Measurements from ENCODE around the gene HOXA10.

The HOXA10 gene

DNA sequence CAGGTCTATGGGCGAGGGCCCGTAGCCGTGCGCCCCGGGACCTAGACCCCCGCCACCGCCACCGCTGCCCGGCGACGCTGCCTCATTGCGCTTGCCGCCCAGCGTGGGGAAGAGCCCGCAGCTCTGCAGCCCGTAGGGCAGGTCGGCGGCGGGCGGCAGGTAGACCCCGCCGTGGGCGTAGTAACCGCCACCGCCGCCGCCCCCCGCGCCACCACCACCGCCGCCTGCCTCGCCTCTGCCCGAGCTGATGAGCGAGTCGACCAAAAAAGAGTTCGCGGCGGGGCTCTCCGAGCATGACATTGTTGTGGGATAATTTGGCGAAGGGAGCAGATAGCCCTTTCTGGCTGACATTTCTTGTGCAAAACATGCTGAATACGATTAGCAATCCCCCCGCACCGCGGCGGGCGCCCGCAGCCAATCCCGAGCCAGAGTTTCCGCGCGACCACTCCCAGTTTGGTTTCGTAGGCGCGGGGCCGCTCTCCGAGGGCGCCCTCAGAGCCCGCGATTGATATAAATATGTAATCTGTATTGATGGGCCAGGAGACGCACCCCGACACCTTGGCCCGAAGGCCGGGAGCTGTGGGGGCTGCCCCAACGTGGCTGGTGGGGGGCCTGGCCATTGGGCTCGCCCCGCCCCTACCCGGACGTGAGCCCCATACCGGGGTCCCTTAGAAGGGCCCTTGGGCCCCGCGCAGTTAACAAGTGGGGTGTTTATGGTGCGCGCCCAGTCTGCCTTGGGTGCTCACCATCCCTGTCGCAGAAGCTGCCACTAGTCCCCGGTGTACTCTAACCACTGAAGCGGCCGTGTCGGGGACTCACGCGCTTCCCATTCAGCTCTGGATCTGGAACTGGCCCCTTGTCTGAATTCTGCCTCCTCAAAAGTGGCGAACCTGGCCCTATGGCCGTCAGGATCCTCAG, at the start of gene HOXA10:
TSS of gene HOXA10 (minus strand) at position 365 of the 918 bp plus-strand sequence. CDS start at position 351, 14 bp downstream.
- peak in 1 of 2 experiments; percentile 92 for DNase-seq

DNA sequence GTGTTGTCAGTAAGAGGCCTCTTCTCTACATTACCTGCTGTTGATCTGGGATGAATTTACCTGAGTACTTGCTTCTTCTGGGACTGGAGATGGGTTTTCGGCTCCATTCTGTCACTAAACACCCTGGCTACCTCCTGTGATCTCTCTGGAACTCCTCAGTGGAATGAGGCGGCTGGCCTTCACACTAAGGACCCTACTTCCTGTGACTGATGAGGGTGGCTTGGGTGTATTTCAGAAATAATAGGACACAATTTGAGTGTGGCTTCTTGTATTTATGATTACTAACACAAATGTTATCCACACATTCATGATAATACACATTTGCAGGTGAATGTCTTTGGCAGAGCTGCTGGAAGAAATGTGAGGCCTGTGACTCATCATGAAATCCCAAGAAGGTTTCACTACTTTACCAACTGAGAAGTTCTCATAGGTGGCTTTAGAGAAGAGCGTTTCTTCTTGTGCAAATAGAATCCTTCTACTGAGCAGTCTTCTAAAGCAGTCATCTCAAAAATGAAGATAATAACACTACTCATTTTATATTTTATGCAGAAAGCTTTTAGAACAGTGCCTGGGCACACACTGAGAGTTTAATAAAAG, 47.2 kb upstream of the HOXA10 start:
- no peak for DNase-seq

- DNase-seq: no peak
Observed at GRCh38 chr7:27220440-27220955, 46.4 kb upstream of the HOXA10 start.

DNA sequence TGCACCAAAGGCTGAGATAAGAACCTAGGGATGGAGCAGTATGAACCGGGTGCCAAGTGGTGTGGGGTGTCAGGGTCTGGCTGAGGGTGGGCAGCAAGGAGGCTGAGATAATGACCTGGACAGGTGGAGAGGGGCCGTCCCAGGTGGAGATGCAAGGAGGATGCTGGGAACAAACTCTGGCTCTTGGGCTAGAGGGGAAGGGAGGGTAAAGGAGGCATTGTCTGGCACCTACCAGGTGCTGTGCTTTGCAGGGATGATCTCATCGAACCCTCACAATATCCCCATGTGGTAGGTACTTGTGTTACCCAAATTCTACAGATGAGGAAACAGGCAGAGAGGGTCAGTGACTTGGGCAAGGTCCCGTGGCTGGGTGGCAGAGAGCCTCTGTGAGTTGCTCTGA, 45.7 kb upstream of the HOXA10 start:
- no peak for DNase-seq

DNA sequence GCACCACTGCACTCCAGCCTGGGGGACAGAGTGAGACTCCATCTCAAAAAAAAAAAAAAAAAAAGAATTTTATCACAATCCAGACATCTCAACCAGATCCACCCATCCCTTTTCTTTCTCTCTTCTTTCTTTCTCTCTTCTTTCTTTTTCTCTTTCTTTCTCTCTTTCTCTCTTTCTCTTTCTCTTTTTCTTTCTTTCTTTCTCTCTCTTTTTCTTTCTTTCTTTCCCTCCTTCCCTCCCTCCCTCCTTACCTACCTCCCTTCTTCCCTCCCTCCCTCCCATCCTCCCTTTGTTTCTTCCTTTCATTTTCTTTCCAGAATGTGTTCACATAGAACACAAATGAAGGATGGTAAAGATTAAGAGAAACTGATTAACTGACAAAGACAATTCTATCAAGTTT, 43.8 kb upstream of the HOXA10 start:
- no peak for DNase-seq

DNA sequence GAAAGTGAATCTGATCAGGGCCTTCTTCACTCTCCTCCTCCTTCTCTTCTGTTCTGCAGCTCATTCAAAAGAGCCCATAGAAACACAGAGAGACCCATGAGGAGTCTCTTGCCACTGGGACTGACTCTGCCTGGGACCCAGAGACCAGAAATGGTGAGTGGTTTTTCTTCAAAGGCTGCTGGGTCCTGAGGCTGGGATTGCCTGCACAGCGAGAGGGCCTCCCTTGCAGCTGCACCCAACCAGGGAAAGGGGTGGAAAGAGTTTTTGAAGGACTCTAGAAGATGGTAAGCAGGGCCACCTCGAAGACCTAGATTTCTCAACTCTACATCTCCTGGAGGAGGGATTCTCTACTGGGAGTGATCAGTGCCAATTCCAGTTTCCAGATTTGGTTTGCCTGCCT, 41.2 kb upstream of the HOXA10 start:
- DNase-seq: no peak

- no peak for DNase-seq
Observed at GRCh38 chr7:27214239-27214950, 40.3 kb upstream of the HOXA10 start.

- DNase-seq: no peak
Observed at GRCh38 chr7:27213433-27214238, 39.5 kb upstream of the HOXA10 start.

- no peak for DNase-seq
Observed at GRCh38 chr7:27212497-27213432, 38.6 kb upstream of the HOXA10 start.

DNA sequence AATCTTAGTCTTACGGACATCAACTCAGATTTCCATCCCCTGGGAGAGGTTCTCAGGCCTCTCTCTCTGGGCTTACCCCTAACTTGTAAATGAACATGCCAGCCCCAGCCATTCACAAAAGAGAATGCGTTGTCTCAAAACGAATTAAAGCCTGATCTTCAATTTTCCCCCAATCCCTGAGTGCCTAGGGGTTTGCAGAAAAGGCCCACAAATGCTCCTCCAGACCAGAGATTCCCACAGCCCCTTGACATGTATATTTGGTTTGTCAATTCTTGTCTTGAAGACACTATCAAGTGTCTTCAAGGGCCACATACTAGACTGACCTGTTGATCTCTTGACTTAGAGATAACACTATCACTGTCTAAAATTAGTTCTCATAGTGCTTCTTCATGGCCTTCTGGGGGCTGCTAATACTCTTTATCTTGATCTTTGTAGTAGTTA, 37.7 kb upstream of the HOXA10 start:
- DNase-seq: no peak

- no peak for DNase-seq
Observed at GRCh38 chr7:27211084-27211446, 36.9 kb upstream of the HOXA10 start.

DNA sequence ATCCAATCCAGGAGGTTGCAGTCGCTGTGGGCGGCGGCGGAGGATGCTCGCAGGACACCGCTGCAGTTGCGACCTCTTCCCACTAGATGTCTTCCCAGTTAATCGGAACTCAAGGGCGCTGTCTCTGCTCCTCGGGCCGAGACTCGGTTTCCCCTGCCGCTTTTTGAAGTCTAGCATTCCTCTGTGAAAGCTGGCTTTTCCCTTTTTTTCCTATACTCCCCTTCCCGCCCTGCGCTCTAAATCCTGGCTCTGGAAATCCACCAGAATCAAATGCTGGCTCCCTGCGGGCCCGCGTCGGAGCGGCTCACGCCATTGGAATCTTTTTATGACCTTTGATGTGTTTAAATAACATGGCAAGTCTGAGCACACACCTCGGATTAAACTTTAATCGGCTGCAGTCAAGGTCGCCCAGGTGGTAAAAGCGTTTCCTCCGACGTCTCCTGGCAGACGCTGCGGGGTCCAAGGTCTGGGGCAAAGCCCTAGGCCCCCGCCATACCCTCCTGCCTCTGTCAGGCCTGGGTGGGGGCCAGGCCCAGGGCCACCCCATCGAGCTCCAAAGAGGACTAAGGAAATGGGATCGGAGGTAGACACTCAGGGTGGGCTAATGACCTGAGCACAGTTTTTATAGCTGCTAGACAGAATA, 36.4 kb upstream of the HOXA10 start:
- peak in 1 of 2 experiments; percentile 60 for DNase-seq

DNA sequence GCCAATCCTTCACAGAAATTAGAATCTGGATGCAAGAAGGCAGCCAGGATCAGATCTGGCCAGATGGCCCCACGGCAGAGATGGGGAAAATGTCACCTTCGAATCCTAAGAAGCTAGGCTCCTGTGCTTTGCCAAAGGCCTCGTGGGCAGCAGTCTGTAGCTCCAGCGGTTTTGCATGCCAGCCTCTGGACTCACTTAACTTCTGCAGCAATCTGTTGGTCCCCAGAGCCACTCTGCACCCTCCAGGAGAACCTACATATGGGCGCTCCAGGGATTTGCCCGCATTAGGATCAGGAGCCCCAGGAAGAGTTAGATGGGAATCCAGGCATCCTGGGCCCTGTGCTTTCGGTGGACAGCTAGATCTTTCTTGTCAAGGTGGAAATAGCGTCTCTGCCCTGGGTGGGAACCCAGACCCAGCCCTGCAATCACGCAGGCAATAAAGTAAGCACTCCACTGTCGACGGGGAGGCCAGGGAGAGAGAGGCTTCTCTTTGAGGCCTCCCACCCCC, 35.9 kb upstream of the HOXA10 start:
- DNase-seq: no peak

DNA sequence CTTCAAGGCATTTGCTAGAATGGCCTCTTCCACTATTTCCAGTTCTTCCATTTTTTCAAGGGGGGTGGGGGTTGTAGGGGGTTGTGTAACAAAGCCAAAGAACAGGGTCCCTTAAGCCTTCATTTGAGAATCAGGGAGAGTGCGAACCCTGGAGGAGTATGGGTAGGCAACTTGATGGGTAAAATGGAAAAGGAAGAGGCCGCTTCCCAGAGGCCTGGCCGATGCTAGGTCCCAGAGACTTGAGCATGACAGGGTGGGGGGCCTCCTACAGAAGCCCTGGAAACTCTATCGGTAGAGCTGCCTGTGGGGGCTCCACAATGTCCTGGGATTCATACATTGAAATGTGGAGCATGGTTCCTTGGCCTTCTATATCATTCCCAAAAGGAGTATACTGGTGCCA, 34.9 kb upstream of the HOXA10 start:
- no peak for DNase-seq

DNA sequence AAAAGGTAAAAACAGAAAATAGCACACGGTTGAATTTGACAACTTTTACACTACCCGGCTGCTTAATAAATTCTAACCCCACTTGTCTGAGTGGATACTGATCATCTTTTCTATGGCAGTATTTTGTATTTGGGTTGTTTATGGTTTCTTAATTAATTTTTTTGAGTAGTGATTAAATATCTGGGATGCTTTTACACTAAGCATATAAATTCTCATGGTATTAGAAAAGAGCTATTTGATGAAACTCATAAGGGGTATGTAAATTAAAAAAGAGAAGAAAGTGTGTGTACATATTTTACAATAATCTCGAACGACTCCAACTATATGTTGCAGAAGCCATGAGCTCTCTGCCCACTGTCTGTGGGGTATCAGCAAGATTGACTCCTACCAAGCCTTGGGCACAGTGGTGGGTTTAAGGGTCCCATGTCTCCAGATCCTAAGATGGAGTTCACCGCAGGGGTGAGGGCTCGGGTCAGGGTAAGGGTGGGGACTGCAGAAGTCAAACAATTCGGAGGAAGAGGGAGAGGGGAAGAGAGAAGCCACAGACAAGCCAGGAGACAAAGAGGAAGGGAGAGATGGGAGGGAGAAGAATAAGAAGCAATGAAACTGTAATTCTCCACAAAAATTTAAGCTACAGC, 33.3 kb upstream of the HOXA10 start:
- no peak for DNase-seq

GRCh38 chr7:27205325-27206280, 31.5 kb upstream of the HOXA10 start:
- DNase-seq: peak in 1 of 2 experiments; percentile 31

DNA sequence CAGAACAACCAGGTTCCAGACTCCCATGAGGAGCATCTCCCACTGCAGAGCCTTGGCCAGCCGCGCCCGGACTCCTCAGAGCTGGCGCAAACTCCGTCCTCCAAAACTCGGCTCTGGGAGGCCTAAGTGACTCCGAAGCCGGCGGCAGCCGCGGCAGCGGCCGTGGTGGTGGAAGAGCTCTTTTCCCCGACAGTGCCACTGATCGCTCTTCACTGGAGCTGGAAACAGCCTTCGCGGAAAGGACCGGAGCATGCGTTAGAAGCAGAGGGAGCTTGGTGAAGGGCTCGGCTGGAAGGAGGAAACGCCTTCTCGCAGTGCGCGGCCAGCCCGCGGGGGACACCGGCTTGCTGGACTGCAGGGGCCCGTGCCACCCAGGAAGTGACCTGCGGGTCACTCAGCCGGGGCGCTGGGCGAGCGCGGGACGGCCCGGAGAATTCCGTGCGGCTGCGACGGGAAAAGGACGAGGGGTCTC, 30.8 kb upstream of the HOXA10 start:
- DNase-seq: peak in 1 of 2 experiments; percentile 68

DNA sequence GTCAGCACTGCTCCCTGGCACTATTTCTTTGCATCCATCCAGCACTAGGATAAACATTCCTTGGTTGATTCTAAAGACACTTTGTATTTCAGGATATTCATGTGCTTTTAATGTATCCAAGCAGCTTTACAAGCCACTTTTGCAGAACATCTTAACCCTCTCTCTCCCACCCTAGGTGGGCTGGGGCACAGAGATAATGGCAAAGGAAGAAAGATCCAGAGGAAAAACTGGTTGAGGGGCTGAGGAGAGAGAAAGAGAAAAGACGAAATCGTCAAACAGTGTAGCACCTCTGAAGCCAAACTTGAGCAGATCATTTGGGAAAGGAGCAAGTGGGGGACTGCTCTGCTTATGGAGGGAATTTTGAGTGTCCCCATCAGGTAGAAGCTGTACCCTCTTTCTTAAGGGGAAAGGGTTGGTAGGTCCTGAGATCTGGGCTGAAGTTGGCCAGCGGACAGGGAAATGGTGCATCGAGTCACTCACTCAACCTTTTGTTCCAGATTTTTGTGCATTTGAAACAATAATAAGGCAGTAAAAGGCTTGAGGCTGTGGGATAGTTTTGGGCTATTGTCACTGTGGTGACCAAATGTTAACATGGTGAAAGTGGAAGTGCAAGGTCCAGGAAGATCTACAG, 30.0 kb upstream of the HOXA10 start:
- no peak for DNase-seq
